Vagina (tissue), 2 donors: ENCODE data around the gene PLCB1.

Experiments used
- CTCF ChIP-seq, 3 experiments: fragments of 450-650 bp in 2 of 3; fragments of 200-600 bp in 1 of 3; sonication (generic) in 1 of 3; IDR thresholded peaks; one replicate each; pipeline ENCODE4 v1.5.1; 2017 to 2019; ENCODE audit warnings: antibody characterized with exemption in 3 of 3, mild to moderate bottlenecking in 2 of 3, moderate library complexity in 2 of 3
- POLR2A ChIP-seq, 2 donors: fragments of 450-650 bp; IDR thresholded peaks; one replicate each; pipeline ENCODE4 v1.6.1; 2017; ENCODE audit warnings: antibody characterized with exemption in 2 of 2, mild to moderate bottlenecking in 2 of 2, moderate library complexity in 2 of 2
- POLR2AphosphoS5 ChIP-seq, 2 donors: sonication (generic); formaldehyde crosslinking; IDR thresholded peaks; one replicate each; pipeline ENCODE4 v1.9.0; 2017; ENCODE audit warnings: antibody characterized with exemption in 2 of 2, mild to moderate bottlenecking in 2 of 2, low read depth in 1 of 2; ENCODE audit not compliant: insufficient read depth in 1 of 2

- no peak for TF ChIP-seq POLR2A (IDR thresholded peaks at IDR 0.05)
- peak; percentile 21 to 40 (median 29) for TF ChIP-seq CTCF (IDR thresholded peaks at IDR 0.05)
- no peak for TF ChIP-seq POLR2AphosphoS5 (IDR thresholded peaks at IDR 0.05; ENCODE audit: insufficient read depth in 1 of 2, low read depth in 1 of 2)
Observed at GRCh38 chr20:8305449-8305978, 173.4 kb downstream of the PLCB1 start.
